A172 (cell line): ENCODE results near the gene FBXW11. TPM values are rescaled to one million over a fixed set of nuclear protein-coding genes. Genes with fewer than 3 reads are reported as not detected.

Experiments
- total RNA-seq: library from RNA; depleted of rRNA; stranded (reverse); fragments of >200 nt; shearing (Covaris generic); gene quantifications from 2 replicates; pipeline ENCODE4 v1.2.3, GENCODE V29; 2014; rRNA removed

The FBXW11 gene
- total RNA-seq, 1 experiment from 2014 or later = 106 TPM

Other genes starting within 250 kb of the FBXW11 start
- not detected in 2 replicates for gene SMIM23, start 220.8 kb downstream of the FBXW11 start, total RNA-seq
- gene STK10, start 181.6 kb upstream of the FBXW11 start, total RNA-seq = 13.2 and 17.9 TPM in 2 replicates
- gene EFCAB9, start 187.5 kb upstream of the FBXW11 start, total RNA-seq = not detected in 2 replicates